ENCODE data around the gene COA7.
"Not testable (repeated sequence)": the region's sequence is repeated elsewhere in the genome, so short reads cannot be mapped to it uniquely, and the experiment has no call there.

The COA7 gene

DNA sequence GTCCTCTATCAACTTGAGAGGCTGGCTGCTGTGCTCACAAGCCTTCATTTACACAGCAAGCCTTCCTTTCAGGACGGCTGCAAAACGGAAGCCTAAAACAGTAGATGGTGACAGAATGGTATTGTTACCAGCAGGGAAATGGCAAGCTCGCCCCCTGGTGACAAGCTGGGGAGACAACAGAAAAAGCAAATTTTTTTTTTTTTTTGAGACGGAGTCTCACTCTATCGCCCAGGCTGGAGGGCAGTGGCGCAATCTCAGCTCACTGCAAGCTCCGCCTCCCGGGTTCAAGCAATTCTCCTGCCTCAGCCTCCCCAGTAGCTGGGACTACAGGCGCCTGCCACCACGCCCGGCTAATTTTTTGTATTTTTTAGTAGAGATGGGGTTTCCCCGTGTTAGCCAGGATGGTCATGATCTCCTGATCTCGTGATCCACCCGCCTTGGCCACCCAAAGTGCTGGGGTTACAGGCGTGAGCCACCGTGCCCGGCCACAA lies 11.8 kb downstream of the COA7 start:
- H3K4me1 Mint-ChIP-seq (ENCODE audit: low read depth); H3K4me3 Mint-ChIP-seq; H3K27me3 Mint-ChIP-seq; H3K9me3 Mint-ChIP-seq: not testable (repeated sequence)
- H3K36me3 Mint-ChIP-seq (ENCODE audit: low read depth): peaks cover 75% of the 10 kb centered on the region
- DNase-seq: peak; percentile 78
- peak overlapping the region; percentile 77 for H3K27ac Mint-ChIP-seq

GRCh38 chr1:52684545-52684944 lies 13.6 kb downstream of the COA7 start:
- Mint-ChIP-seq H3K4me3 (no peak overlapping the region), H3K4me1 (ENCODE audit: low read depth) (peaks cover 7% of the 10 kb centered on the region), H3K27me3 (no peaks in the 10 kb centered on the region), H3K36me3 (ENCODE audit: low read depth) (peaks cover 60% of the 10 kb centered on the region), H3K27ac (no peak overlapping the region), H3K9me3 (no peaks in the 10 kb centered on the region)
- DNase-seq: no peak

DNA sequence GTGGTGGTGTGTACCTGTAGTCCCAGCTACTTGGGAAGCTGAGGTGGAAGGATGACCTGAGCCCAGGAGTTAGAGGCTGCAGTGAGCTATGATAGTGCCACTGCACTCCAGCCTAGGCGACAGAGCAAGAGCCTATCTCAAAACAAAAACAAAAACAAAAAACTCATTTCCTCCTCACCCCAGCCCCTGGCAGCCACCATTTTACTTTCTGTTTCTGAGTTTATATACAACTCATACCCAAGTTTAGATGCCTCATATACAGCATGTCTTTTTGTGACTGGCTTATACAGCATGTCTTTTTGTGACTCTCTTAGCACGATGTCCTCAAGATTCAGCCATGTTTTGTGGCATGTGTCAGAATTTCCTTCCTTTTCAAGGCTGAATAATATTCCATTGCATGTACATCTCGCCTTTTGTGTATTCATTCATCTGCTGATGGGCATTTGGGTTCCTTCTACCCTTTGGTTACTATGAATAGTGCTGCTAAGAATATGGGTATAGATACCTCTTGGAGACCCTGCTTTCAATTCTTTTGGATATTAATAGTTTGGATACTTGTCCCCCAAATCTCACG lies 14.7 kb downstream of the COA7 start:
- H3K9me3 Mint-ChIP-seq: no peaks in the 10 kb centered on the region
- no peak for DNase-seq
- peaks cover 7% of the 10 kb centered on the region for H3K4me1 Mint-ChIP-seq (ENCODE audit: low read depth)
- H3K36me3 Mint-ChIP-seq (ENCODE audit: low read depth): peaks cover 52% of the 10 kb centered on the region
- H3K27ac Mint-ChIP-seq: peak overlapping the region; percentile 44
- H3K4me3 Mint-ChIP-seq: no peak overlapping the region
- no peaks in the 10 kb centered on the region for H3K27me3 Mint-ChIP-seq

- peaks cover 32% of the 10 kb centered on the region for H3K36me3 Mint-ChIP-seq (ENCODE audit: low read depth)
- DNase-seq: no peak
- no peaks in the 10 kb centered on the region for H3K27me3 Mint-ChIP-seq
- no peak overlapping the region for H3K4me3 Mint-ChIP-seq
- no peaks in the 10 kb centered on the region for H3K9me3 Mint-ChIP-seq
- H3K4me1 Mint-ChIP-seq (ENCODE audit: low read depth): peaks cover 4% of the 10 kb centered on the region
- H3K27ac Mint-ChIP-seq: no peak overlapping the region
Observed at GRCh38 chr1:52681136-52681535, 17.0 kb downstream of the COA7 start.

DNA sequence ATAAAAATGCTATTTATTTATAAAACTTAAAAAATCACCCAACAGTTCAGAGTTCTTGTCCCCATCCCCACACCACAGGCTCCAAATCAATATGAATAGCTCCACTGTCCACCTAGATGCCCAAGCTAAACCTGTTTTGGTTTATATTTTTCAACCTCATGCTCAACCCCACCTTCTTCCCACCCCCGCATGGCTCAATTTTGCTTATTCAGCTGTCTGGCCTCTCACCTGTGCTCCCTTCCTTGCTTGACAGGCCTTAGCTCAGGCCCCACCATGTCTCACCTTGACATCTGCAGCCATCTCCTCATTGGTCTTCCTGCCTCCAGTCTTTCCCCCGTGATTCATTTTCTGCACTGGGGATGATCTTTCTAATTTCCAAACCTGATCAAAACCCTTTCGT lies 17.8 kb downstream of the COA7 start:
- Mint-ChIP-seq H3K9me3 (no peaks in the 10 kb centered on the region), H3K27me3 (no peaks in the 10 kb centered on the region), H3K27ac (peak overlapping the region; percentile 15), H3K4me1 (ENCODE audit: low read depth) (peaks cover 1% of the 10 kb centered on the region), H3K36me3 (ENCODE audit: low read depth) (peaks cover 25% of the 10 kb centered on the region), H3K4me3 (no peak overlapping the region)
- DNase-seq: no peak

- Mint-ChIP-seq H3K4me3 (no peak overlapping the region), H3K27me3 (no peaks in the 10 kb centered on the region), H3K27ac (no peak overlapping the region), H3K4me1 (ENCODE audit: low read depth) (peaks cover 7% of the 10 kb centered on the region), H3K9me3 (no peaks in the 10 kb centered on the region), H3K36me3 (ENCODE audit: low read depth) (peaks cover 22% of the 10 kb centered on the region)
- DNase-seq: no peak
Observed at GRCh38 chr1:52679498-52679897, 18.6 kb downstream of the COA7 start.

GRCh38 chr1:52679048-52679447 lies 19.1 kb downstream of the COA7 start:
- no peak for DNase-seq
- Mint-ChIP-seq H3K4me1 (ENCODE audit: low read depth) (peaks cover 9% of the 10 kb centered on the region), H3K36me3 (ENCODE audit: low read depth) (peaks cover 18% of the 10 kb centered on the region), H3K4me3 (no peak overlapping the region), H3K27ac (no peak overlapping the region), H3K9me3 (no peaks in the 10 kb centered on the region), H3K27me3 (no peaks in the 10 kb centered on the region)

DNA sequence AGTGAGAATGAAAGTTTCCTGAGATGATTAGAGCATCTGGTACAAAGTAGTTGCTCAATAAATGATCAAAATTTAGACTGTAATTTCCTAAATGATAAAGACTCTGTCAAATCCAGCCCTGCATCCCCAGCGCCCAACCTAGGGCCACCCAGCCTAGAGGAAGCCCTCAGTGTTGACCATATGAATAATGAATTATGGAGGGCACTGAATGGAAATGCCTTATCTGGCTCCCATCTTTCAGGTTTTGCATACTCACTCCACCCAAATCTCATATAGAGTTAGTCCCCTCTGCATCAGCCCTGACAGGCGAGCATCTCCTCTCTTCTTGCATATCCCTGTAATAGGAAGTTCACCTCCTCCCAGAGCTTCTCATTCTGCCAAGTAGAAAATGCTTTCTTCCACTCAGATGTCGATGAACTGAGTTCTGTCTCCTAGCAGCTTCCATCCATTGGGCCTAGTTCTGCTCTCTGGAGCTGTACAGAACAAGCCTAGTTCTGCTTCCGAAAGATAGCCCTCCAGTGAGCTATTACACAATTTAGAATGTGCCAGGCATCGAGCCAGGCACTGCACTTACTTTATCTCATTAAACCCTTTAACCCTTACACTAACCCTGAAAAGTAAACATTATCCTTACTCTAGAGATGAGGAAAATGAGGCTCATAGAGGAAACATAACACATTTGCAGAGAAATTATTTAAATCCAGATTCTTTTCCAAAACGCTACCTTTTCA lies 20.9 kb downstream of the COA7 start:
- DNase-seq: no peak
- Mint-ChIP-seq H3K36me3 (ENCODE audit: low read depth) (peaks cover 18% of the 10 kb centered on the region), H3K27ac (no peak overlapping the region), H3K4me3 (no peak overlapping the region), H3K27me3 (no peaks in the 10 kb centered on the region), H3K4me1 (ENCODE audit: low read depth) (peaks cover 12% of the 10 kb centered on the region), H3K9me3 (no peaks in the 10 kb centered on the region)

DNA sequence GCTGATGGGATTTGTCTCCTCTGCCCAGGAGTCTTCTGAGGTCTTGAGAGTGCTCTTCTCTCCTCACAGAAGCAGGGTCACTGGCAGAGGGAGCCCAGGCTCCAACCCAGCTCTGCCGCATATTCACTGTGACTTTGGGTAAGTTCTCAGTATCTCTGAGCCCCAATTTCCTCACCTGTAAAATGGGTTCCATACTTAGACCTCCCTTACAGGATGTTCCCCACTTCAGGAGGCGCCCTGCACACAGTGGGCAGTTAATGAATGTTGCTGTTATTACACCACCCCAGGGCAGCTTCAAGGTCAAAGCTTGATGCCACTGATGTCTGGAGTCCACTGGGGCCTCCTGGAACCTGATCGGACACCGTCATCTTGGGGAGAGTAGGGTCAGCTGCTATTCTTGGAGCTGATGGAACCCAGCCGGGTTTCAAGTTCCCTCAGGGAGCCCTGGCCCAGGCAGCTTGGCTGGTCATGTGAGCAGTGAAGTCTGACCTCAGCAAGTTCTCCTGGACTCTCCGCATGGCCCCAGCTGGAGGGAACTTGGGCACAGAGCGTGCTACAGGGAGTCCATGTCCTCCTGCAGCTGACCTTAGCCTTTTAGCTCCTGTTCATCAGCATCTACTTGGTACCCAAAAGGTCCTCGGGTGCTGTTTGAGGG lies 21.8 kb downstream of the COA7 start:
- no peak overlapping the region for H3K4me3 Mint-ChIP-seq
- H3K27me3 Mint-ChIP-seq: no peaks in the 10 kb centered on the region
- no peak overlapping the region for H3K27ac Mint-ChIP-seq
- peaks cover 18% of the 10 kb centered on the region for H3K36me3 Mint-ChIP-seq (ENCODE audit: low read depth)
- H3K4me1 Mint-ChIP-seq (ENCODE audit: low read depth): peaks cover 12% of the 10 kb centered on the region
- no peaks in the 10 kb centered on the region for H3K9me3 Mint-ChIP-seq
- DNase-seq: no peak

DNA sequence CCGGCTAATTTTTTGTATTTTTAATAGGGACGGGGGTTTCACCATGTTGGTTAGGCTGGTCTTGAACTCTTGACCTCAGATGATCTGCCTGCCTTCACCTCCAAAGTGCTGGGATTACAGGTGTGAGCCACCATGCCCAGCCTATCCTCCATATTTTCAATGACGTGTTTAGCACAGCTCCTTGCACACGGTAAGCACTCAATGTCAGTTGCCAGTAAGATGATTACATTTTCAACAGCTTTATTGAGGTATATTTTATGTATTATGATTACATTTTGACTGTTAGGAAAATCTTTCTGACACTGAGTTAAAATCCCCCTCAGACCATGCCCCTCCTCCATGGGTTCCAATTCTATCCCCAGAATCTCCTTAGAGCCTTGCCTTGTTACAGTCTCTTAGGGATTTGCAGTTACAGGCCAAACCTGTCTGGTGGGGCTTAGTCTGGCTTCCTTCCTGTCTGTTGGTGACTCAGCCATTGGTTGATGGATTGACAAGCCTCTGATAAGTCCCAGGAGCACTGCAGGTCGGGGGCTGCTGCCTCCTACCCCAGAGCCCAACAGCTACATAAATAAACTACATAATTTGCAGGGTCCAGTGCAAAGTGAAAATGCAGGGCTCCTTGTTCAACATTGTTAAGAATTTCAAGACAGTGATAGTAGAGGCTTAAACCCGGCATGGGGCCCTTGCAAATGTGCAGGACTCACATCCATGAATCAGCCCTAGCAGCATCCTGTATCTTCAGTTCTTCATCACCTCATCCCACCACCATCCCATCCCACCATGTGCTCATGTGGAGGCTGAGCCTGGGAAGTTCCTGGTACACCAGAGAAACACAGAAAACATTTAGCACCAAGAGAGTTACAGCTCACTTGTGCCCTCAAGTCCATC lies 23.4 kb downstream of the COA7 start:
- H3K27ac Mint-ChIP-seq: peak overlapping the region; percentile 66
- DNase-seq: no peak
- H3K36me3 Mint-ChIP-seq (ENCODE audit: low read depth): peaks cover 26% of the 10 kb centered on the region
- no peaks in the 10 kb centered on the region for H3K9me3 Mint-ChIP-seq
- H3K27me3 Mint-ChIP-seq: no peaks in the 10 kb centered on the region
- H3K4me1 Mint-ChIP-seq (ENCODE audit: low read depth): peaks cover 12% of the 10 kb centered on the region
- H3K4me3 Mint-ChIP-seq: no peak overlapping the region

- Mint-ChIP-seq H3K4me1 (ENCODE audit: low read depth) (peaks cover 12% of the 10 kb centered on the region), H3K9me3 (no peaks in the 10 kb centered on the region), H3K36me3 (ENCODE audit: low read depth) (peaks cover 33% of the 10 kb centered on the region), H3K4me3 (no peak overlapping the region), H3K27ac (no peak overlapping the region), H3K27me3 (no peaks in the 10 kb centered on the region)
- no peak for DNase-seq
Observed at GRCh38 chr1:52673513-52673912, 24.6 kb downstream of the COA7 start.

- Mint-ChIP-seq H3K4me1 (ENCODE audit: low read depth) (peaks cover 12% of the 10 kb centered on the region), H3K27me3 (no peaks in the 10 kb centered on the region), H3K36me3 (ENCODE audit: low read depth) (peaks cover 39% of the 10 kb centered on the region), H3K9me3 (no peaks in the 10 kb centered on the region), H3K27ac (peak overlapping the region; percentile 15), H3K4me3 (no peak overlapping the region)
- no peak for DNase-seq
Observed at GRCh38 chr1:52672946-52673345, 25.2 kb downstream of the COA7 start.

DNA sequence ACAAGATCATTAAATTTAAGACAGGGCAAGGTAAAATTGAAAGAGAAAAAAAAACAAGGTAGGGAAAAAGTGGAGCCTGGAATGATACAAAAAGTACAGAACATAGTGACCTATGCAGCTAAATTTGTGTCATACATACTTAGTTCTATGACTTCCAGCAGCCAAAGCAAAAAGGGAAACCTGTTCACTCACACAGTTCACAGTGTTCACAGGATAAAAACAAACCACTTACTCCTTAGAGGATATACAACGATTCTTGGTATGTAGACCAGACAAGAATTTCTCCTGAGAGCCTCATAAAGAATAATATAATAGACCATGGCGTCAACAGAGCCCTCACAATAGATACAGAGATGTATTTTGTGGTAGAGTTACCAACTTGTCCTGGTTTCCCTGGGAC lies 27.5 kb downstream of the COA7 start:
- no peaks in the 10 kb centered on the region for H3K9me3 Mint-ChIP-seq
- no peak overlapping the region for H3K4me3 Mint-ChIP-seq
- peaks cover 12% of the 10 kb centered on the region for H3K4me1 Mint-ChIP-seq (ENCODE audit: low read depth)
- no peak overlapping the region for H3K27ac Mint-ChIP-seq
- H3K27me3 Mint-ChIP-seq: no peaks in the 10 kb centered on the region
- H3K36me3 Mint-ChIP-seq (ENCODE audit: low read depth): peaks cover 40% of the 10 kb centered on the region
- no peak for DNase-seq

GRCh38 chr1:52669696-52670095 lies 28.5 kb downstream of the COA7 start:
- no peak overlapping the region for H3K27ac Mint-ChIP-seq
- peaks cover 8% of the 10 kb centered on the region for H3K4me1 Mint-ChIP-seq (ENCODE audit: low read depth)
- DNase-seq: no peak

More at GRCh38 chr1:52669696-52670095, 28.5 kb downstream of the COA7 start:
- H3K4me3 Mint-ChIP-seq: no peak overlapping the region
- peaks cover 36% of the 10 kb centered on the region for H3K36me3 Mint-ChIP-seq (ENCODE audit: low read depth)
- H3K27me3 Mint-ChIP-seq: no peaks in the 10 kb centered on the region
- no peaks in the 10 kb centered on the region for H3K9me3 Mint-ChIP-seq

All from activated T-cell treated with anti-CD3 and anti-CD28 coated beads, Interleukin-2, amount 50 U/mL, for 24 hours (primary cell).